HG03135 (cell line): ENCODE data around the gene DDX42.
"Not testable (repeated sequence)": the region's sequence is repeated elsewhere in the genome, so short reads cannot be mapped to it uniquely, and the experiment has no call there.

Experiments
- ATAC-seq: cut with Tn5 transposase; IDR thresholded peaks from one replicate; pipeline ENCODE4 v1.9.1; 2021; ENCODE audit warnings: mild to moderate bottlenecking, moderate library complexity; ENCODE audit not compliant: unreplicated experiment

Gene DDX42

DNA sequence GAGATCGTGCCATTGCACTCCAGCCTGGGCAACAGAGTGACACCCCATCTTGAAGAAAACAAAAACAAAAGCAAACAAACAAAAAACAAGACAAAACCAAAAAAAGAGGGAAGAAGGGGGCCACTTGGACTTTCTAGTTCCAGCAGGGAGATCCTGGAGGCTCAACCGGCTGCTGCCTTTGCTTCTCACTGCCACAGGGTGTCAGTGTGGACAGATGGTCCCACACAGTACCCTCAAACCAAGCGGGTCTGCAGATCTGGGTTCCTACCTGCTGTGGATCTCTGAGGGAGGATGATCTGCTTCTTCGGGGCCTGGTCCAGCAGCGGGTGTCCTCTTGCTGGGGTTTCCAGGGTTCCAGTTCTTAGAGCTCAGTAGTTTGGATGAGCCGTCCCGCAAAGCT lies 92.7 kb downstream of the DDX42 start:
- ATAC-seq: not testable (repeated sequence)
